SJSA1 (cell line): Measurements from ENCODE around the gene WT1. TPM values are rescaled to one million over a fixed set of nuclear protein-coding genes. Genes with fewer than 3 reads are reported as not detected.

Experiments used
- total RNA-seq: library from RNA; depleted of rRNA; stranded (reverse); fragments of >200 nt; shearing (Covaris generic); gene quantifications from 2 replicates; pipeline ENCODE4 v1.2.3, GENCODE V29; 2014; rRNA removed

The WT1 gene
- total RNA-seq, 1 experiment from 2014 or later, result not detected

Other genes starting within 250 kb of the WT1 start
- gene EIF3M, start 148.3 kb upstream of the WT1 start, total RNA-seq, result 609 and 714 TPM in 2 replicates